HG03159 (cell line): ENCODE measurements around the gene CCDC28B.

Experiments used
- ATAC-seq: cut with Tn5 transposase; IDR thresholded peaks from one replicate; pipeline ENCODE4 v1.9.1; 2021; ENCODE audit warnings: mild to moderate bottlenecking, moderate library complexity; ENCODE audit not compliant: unreplicated experiment

The CCDC28B gene

DNA sequence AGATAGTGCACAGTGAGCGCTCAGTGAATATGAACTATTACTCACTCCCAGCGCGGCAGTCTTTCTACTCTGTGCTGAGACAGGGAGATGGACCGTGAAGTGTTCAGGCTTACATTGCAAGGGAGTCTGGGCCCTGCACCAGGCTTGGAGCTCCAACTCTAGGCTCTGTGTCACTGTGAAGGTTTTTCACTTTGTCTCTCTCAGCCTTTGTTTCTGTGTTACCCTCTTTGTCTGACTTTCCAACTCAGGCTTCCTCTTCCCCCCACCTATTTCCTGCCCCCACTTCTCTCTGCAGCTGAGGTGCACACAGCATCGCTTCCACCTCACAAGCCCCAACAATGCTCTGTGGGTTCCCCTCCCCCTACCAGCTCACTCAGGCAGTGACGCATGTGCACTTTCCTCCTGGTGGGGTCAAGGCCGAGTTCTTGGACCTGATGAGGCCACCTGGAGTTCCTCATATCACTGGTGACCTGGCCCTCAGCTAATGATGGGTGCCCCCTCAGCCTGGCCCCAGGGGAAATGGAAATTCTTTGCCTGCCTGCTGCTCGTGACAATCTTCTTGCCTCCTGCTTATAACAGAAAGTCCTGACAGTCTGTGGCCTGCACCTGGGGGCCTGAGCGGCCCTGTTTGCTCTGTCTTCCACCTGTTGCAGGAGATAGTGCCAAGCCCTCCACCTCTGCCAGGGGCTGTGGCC, 49.6 kb downstream of the CCDC28B start:
- ATAC-seq = peak; percentile 51

DNA sequence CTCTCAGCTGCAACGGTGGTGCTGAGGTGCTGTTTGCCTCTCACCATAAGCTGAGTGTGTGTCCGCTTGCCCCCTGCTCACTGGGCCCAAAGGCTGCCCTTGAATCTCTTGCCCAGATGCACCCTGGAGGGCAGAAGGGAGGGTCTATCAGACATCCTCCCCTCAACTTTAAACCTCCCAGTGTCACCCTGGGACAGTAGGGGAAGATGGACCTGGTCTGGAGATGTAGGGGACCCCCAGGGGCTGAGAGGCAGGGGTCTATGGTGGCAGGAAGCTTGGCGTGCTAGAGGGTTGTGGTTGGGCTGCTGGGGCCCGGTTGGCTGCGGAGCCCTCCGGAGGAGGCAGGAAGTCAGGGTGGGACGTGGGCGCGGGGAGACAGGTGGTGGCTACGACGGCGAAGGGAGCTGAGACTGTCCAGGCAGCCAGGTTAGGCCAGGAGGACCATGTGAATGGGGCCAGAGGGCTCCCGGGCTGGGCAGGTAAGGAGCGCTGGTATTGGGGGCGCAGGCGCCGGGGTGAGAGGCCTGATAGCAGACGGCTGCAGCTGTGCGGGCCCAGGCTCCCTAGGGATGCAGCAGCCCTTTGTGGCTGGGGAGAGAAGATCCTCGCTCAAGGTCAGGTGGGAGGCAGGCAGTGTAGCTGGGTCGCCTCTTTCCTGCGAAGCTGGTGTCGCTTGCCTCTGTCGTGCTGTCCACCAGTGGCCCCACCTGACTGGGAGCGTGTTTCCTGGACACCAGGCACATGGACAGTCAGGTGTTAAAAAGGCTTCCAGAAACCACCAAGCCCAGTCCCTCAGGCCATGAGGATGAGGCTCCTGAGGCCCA, 50.7 kb downstream of the CCDC28B start, which contains the start of gene LCK:
Gene LCK, plus strand, starts transcription at position 373 of the 824 bp plus-strand sequence. CDS start 23,065 bp downstream, outside the sequence.
- no peak for ATAC-seq
